Measurements from ENCODE around the gene PRRG2. TPM values are rescaled to one million over a fixed set of nuclear protein-coding genes. Genes with fewer than 3 reads are reported as not detected.

Gene PRRG2
- total and polyA plus RNA-seq, 2 experiments from 2014 or later: 2.0 to 3.8 TPM

- Mint-ChIP-seq H3K27me3 (ENCODE audit: insufficient read depth, low read depth, poor library complexity) (peaks cover 32% of the 10 kb centered on the region), H3K27ac (no peak overlapping the region), H3K4me3 (no peak overlapping the region), H3K4me1 (peaks cover 9% of the 10 kb centered on the region), H3K9me3 (no peaks in the 10 kb centered on the region; the same call in 2 of the 3 replicates), H3K36me3 (ENCODE audit: low read depth) (peaks cover 54% of the 10 kb centered on the region)
- peaks cover 64% of the 10 kb centered on the region for H3K79me2 ChIP-seq (replicated peaks; ENCODE audit: insufficient read depth)
- no peak overlapping the region for H3K4me2 ChIP-seq
- peaks cover 20% of the 10 kb centered on the region for H3K36me3 ChIP-seq (ENCODE audit: insufficient read depth)
- TF ChIP-seq ETS1 (IDR thresholded peaks at IDR 0.05) (no peak), CREB1 (CRISPR knock-in tag; IDR thresholded peaks at IDR 0.05; ENCODE audit: low read depth) (no peak), CTCF (conservative IDR thresholded peaks at IDR 0.05; ENCODE audit: low read depth in 2 of 2) (no peak), NANOG (IDR thresholded peaks at IDR 0.05; ENCODE audit: borderline replicate concordance) (no peak), EZH2phosphoT487 (IDR thresholded peaks at IDR 0.05; ENCODE audit: unreplicated experiment) (no peak), POLR2AphosphoS5 (IDR thresholded peaks at IDR 0.05; ENCODE audit: low read depth) (no peak), EZH2 (IDR thresholded peaks at IDR 0.05; ENCODE audit: low read depth, unreplicated experiment) (no peak), STAT1 (IDR thresholded peaks at IDR 0.05; ENCODE audit: unreplicated experiment) (no peak), ZNF114 (CRISPR knock-in tag; IDR thresholded peaks at IDR 0.05) (no peak), REST (IDR thresholded peaks at IDR 0.05; ENCODE audit: unreplicated experiment) (no peak), JUNB (IDR thresholded peaks at IDR 0.05; ENCODE audit: unreplicated experiment) (no peak), ZNF331 (CRISPR knock-in tag; IDR thresholded peaks at IDR 0.05; ENCODE audit: low read depth) (no peak)
- TF ChIP-seq, protein P1, sequence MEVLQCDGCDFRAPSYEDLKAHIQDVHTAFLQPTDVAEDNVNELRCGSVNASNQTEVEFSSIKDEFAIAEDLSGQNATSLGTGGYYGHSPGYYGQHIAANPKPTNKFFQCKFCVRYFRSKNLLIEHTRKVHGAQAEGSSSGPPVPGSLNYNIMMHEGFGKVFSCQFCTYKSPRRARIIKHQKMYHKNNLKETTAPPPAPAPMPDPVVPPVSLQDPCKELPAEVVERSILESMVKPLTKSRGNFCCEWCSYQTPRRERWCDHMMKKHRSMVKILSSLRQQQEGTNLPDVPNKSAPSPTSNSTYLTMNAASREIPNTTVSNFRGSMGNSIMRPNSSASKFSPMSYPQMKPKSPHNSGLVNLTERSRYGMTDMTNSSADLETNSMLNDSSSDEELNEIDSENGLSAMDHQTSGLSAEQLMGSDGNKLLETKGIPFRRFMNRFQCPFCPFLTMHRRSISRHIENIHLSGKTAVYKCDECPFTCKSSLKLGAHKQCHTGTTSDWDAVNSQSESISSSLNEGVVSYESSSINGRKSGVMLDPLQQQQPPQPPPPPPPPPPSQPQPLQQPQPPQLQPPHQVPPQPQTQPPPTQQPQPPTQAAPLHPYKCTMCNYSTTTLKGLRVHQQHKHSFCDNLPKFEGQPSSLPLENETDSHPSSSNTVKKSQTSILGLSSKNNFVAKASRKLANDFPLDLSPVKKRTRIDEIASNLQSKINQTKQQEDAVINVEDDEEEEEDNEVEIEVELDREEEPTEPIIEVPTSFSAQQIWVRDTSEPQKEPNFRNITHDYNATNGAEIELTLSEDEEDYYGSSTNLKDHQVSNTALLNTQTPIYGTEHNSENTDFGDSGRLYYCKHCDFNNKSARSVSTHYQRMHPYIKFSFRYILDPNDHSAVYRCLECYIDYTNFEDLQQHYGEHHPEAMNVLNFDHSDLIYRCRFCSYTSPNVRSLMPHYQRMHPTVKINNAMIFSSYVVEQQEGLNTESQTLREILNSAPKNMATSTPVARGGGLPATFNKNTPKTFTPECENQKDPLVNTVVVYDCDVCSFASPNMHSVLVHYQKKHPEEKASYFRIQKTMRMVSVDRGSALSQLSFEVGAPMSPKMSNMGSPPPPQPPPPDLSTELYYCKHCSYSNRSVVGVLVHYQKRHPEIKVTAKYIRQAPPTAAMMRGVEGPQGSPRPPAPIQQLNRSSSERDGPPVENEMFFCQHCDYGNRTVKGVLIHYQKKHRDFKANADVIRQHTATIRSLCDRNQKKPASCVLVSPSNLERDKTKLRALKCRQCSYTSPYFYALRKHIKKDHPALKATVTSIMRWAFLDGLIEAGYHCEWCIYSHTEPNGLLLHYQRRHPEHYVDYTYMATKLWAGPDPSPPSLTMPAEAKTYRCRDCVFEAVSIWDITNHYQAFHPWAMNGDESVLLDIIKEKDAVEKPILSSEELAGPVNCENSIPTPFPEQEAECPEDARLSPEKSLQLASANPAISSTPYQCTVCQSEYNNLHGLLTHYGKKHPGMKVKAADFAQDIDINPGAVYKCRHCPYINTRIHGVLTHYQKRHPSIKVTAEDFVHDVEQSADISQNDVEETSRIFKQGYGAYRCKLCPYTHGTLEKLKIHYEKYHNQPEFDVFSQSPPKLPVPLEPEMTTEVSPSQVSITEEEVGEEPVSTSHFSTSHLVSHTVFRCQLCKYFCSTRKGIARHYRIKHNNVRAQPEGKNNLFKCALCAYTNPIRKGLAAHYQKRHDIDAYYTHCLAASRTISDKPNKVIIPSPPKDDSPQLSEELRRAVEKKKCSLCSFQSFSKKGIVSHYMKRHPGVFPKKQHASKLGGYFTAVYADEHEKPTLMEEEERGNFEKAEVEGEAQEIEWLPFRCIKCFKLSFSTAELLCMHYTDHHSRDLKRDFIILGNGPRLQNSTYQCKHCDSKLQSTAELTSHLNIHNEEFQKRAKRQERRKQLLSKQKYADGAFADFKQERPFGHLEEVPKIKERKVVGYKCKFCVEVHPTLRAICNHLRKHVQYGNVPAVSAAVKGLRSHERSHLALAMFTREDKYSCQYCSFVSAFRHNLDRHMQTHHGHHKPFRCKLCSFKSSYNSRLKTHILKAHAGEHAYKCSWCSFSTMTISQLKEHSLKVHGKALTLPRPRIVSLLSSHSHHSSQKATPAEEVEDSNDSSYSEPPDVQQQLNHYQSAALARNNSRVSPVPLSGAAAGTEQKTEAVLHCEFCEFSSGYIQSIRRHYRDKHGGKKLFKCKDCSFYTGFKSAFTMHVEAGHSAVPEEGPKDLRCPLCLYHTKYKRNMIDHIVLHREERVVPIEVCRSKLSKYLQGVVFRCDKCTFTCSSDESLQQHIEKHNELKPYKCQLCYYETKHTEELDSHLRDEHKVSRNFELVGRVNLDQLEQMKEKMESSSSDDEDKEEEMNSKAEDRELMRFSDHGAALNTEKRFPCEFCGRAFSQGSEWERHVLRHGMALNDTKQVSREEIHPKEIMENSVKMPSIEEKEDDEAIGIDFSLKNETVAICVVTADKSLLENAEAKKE (CRISPR knock-in tag; IDR thresholded peaks at IDR 0.05): no peak
- H3K9me2 ChIP-seq (ENCODE audit: insufficient read depth): no peaks in the 10 kb centered on the region
- no peak overlapping the region for H2AFZ ChIP-seq
- H3K27ac ChIP-seq (ENCODE audit: low read depth): no peak overlapping the region
- H4K20me1 ChIP-seq (replicated peaks; ENCODE audit: insufficient read depth): peaks cover 7% of the 10 kb centered on the region
- peaks cover 5% of the 10 kb centered on the region; the same call in 1 of the 2 replicates for H3K4me1 ChIP-seq (ENCODE audit: insufficient read depth)
- H3K4me3 ChIP-seq: no peak overlapping the region
- H3F3A ChIP-seq (replicated peaks; ENCODE audit: low read depth): peaks cover 30% of the 10 kb centered on the region
- no peaks in the 10 kb centered on the region for H3K27me3 ChIP-seq (ENCODE audit: insufficient read depth)
- no peak for ATAC-seq
- DNase-seq (ENCODE audit: low spot score): no peak
Measured at GRCh38 chr19:49594993-49595818, 14.1 kb downstream of the PRRG2 start.
